ENCODE results near the gene SNRK.

Gene SNRK

GRCh38 chr3:43343185-43343584 is 56.8 kb downstream of the SNRK start:
- H3K27ac ChIP-seq (ENCODE audit: extremely low read depth, low read depth, low read length), result no peak overlapping the region
- TF ChIP-seq ZNF174 (tag by site-specific recombination; IDR thresholded peaks at IDR 0.05), result no peak
- TF ChIP-seq ATF2 (tag by site-specific recombination; IDR thresholded peaks at IDR 0.05; ENCODE audit: low read depth), result no peak
- no peak for TF ChIP-seq ZNF292 (tag by site-specific recombination; IDR thresholded peaks at IDR 0.05; ENCODE audit: borderline replicate concordance, low read depth)
- TF ChIP-seq ZNF529 (tag by site-specific recombination; IDR thresholded peaks at IDR 0.05; ENCODE audit: insufficient replicate concordance), result no peak
- TF ChIP-seq ZNF221 (tag by site-specific recombination; IDR thresholded peaks at IDR 0.05; ENCODE audit: borderline replicate concordance), result no peak
- TF ChIP-seq ZBTB48 (tag by site-specific recombination; IDR thresholded peaks at IDR 0.05), result no peak
- TF ChIP-seq ZSCAN30 (tag by site-specific recombination; IDR thresholded peaks at IDR 0.05), result no peak
- peaks cover 0 to 77% of the 10 kb centered on the region in 2 experiments; a peak in 1 of 3 replicates for H3K36me3 ChIP-seq (ENCODE audit: control insufficient read depth in 2 of 2, insufficient read depth in 1 of 2, low read length in 2 of 2)
- H3K4me1 ChIP-seq (ENCODE audit: control insufficient read depth, insufficient read depth, low read length), result no peaks in the 10 kb centered on the region
- no peaks in the 10 kb centered on the region for H3K9me3 ChIP-seq (ENCODE audit: control insufficient read depth, insufficient read depth, low read depth, low read length)
- ChIA-PET POLR2A (no interaction called here), CTCF (no interaction called here)
- H3K4me3 ChIP-seq (ENCODE audit: low read depth, low read length), result no peak overlapping the region

- ChIA-PET CTCF (no interaction called here), POLR2A (no interaction called here)
- TF ChIP-seq YY2 (tag by site-specific recombination; IDR thresholded peaks at IDR 0.05) (no peak), ZNF138 (tag by site-specific recombination; IDR thresholded peaks at IDR 0.05; ENCODE audit: borderline replicate concordance) (no peak), YY1 (tag by site-specific recombination; IDR thresholded peaks at IDR 0.05) (no peak), ZBTB11 (tag by site-specific recombination; conservative IDR thresholded peaks at IDR 0.05; ENCODE audit: low read depth) (no peak), ZNF280C (tag by site-specific recombination; IDR thresholded peaks at IDR 0.05) (no peak), ZNF707 (tag by site-specific recombination; IDR thresholded peaks at IDR 0.05) (no peak), ZNF16 (tag by site-specific recombination; IDR thresholded peaks at IDR 0.05; ENCODE audit: low read depth) (no peak), ZNF692 (tag by site-specific recombination; IDR thresholded peaks at IDR 0.05) (no peak), ZNF132 (tag by site-specific recombination; IDR thresholded peaks at IDR 0.05; ENCODE audit: borderline replicate concordance) (no peak), ZNF426 (tag by site-specific recombination; IDR thresholded peaks at IDR 0.05) (no peak), ZNF639 (tag by site-specific recombination; IDR thresholded peaks at IDR 0.05) (no peak), ZNF302 (tag by site-specific recombination; IDR thresholded peaks at IDR 0.05; ENCODE audit: low read depth) (no peak), ZNF76 (tag by site-specific recombination; IDR thresholded peaks at IDR 0.05; ENCODE audit: borderline replicate concordance, low read depth) (no peak)
- Histone ChIP-seq H3K9me3 (ENCODE audit: control insufficient read depth, insufficient read depth, low read depth, low read length) (no peaks in the 10 kb centered on the region), H3K36me3 (ENCODE audit: control insufficient read depth in 2 of 2, insufficient read depth in 1 of 2, low read length in 2 of 2) (peaks cover 0 to 80% of the 10 kb centered on the region in 2 experiments; a peak in 1 of 3 replicates), H3K27ac (ENCODE audit: extremely low read depth, low read depth, low read length) (no peak overlapping the region), H3K4me1 (ENCODE audit: control insufficient read depth, insufficient read depth, low read length) (no peaks in the 10 kb centered on the region), H3K4me3 (ENCODE audit: low read depth, low read length) (no peak overlapping the region)
These were observed 57.5 kb downstream of the SNRK start for GRCh38 chr3:43343815-43344214.

Data from HEK293 (cell line).